ENCODE results near the gene HEPACAM.

Gene HEPACAM

DNA sequence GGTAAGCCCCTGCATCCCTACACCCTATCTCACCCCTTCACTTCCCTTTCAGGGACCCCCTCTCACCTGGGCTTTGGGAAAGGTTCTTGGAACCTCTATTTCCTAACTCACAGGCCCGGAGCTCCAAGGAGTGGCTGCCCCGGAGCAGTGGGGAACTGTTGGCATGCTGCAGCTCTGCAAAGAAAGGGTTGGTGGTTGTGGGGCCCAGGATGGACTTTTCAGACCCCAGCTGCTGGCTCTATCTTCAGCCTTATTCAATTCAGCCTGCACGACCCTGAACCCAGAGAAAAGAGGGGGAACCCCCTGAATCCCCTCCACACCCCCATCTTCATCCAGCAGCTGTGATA is 48.2 kb downstream of the HEPACAM start:
- Histone ChIP-seq H3K4me3 (ENCODE audit: low read length) (no peak overlapping the region), H3K79me2 (ENCODE audit: control insufficient read depth, low read length) (no peaks in the 10 kb centered on the region), H3K27ac (ENCODE audit: low read depth, low read length) (no peak overlapping the region), H3K4me1 (ENCODE audit: control insufficient read depth, low read length) (peaks cover 5% of the 10 kb centered on the region), H4K20me1 (ENCODE audit: control insufficient read depth, insufficient read depth, low read depth, low read length) (no peaks in the 10 kb centered on the region), H3K36me3 (ENCODE audit: control insufficient read depth, low read length) (no peaks in the 10 kb centered on the region), H3K9me3 (ENCODE audit: control insufficient read depth, insufficient read depth, low read length) (no peaks in the 10 kb centered on the region), H3K9me2 (replicated peaks; ENCODE audit: control insufficient read depth, low read length) (no peaks in the 10 kb centered on the region), H3K4me2 (ENCODE audit: low read length) (no peak overlapping the region), H3F3A (ENCODE audit: control insufficient read depth, insufficient read depth) (no peaks in the 10 kb centered on the region), H3K27me3 (ENCODE audit: control insufficient read depth, low read length) (peaks cover 20% of the 10 kb centered on the region)
- TF ChIP-seq EZH2phosphoT487 (IDR thresholded peaks at IDR 0.05; ENCODE audit: borderline replicate concordance, low read length): no peak
- TF ChIP-seq, protein P1, sequence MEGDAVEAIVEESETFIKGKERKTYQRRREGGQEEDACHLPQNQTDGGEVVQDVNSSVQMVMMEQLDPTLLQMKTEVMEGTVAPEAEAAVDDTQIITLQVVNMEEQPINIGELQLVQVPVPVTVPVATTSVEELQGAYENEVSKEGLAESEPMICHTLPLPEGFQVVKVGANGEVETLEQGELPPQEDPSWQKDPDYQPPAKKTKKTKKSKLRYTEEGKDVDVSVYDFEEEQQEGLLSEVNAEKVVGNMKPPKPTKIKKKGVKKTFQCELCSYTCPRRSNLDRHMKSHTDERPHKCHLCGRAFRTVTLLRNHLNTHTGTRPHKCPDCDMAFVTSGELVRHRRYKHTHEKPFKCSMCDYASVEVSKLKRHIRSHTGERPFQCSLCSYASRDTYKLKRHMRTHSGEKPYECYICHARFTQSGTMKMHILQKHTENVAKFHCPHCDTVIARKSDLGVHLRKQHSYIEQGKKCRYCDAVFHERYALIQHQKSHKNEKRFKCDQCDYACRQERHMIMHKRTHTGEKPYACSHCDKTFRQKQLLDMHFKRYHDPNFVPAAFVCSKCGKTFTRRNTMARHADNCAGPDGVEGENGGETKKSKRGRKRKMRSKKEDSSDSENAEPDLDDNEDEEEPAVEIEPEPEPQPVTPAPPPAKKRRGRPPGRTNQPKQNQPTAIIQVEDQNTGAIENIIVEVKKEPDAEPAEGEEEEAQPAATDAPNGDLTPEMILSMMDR (IDR thresholded peaks at IDR 0.05; ENCODE audit: low read depth, low read length, poor library complexity, severe bottlenecking): no peak

DNA sequence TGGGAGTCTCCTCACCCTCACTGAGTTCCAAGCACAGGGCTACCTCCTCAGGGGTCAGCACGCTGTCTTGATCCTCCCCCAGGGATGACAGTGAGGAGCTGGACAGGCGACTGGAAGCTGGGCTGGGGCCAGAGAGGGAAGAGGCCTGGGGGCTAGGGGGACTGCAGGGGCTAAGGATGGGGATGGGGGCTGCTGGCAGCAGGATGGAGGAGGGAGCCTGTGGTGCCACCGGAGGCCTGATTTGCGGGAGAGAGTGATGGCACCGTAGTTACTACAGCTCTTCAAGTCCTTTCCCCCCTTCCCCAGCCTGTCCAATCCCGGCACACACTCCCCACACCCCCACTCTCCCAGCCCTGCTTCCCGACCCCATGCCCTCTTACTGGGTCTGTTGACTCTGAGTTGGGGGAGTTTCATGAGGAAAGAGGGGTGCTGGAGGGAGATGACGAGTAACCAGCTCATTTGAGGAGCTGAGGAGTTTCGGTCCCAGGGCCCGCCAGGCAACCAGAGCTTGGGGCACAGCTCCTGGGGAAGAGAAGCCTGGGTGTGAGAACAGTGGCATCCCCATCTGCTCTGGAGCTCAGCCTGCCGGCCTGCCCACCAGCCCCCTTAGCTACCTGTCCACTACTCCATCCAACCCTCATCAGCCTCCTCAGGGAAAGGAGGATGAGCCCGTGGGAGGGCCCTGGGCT is 48.7 kb downstream of the HEPACAM start:
- Histone ChIP-seq H4K20me1 (ENCODE audit: control insufficient read depth, insufficient read depth, low read depth, low read length) (no peaks in the 10 kb centered on the region), H3K27ac (ENCODE audit: low read depth, low read length) (no peak overlapping the region), H3K4me1 (ENCODE audit: control insufficient read depth, low read length) (peaks cover 6% of the 10 kb centered on the region), H3F3A (ENCODE audit: control insufficient read depth, insufficient read depth) (no peaks in the 10 kb centered on the region), H3K4me2 (ENCODE audit: low read length) (no peak overlapping the region), H3K36me3 (ENCODE audit: control insufficient read depth, low read length) (no peaks in the 10 kb centered on the region), H3K79me2 (ENCODE audit: control insufficient read depth, low read length) (no peaks in the 10 kb centered on the region), H3K9me2 (replicated peaks; ENCODE audit: control insufficient read depth, low read length) (no peaks in the 10 kb centered on the region), H3K27me3 (ENCODE audit: control insufficient read depth, low read length) (peaks cover 17% of the 10 kb centered on the region), H3K4me3 (ENCODE audit: low read length) (no peak overlapping the region), H3K9me3 (ENCODE audit: control insufficient read depth, insufficient read depth, low read length) (no peaks in the 10 kb centered on the region)
- no peak for TF ChIP-seq EZH2phosphoT487 (IDR thresholded peaks at IDR 0.05; ENCODE audit: borderline replicate concordance, low read length)
- TF ChIP-seq, protein P1 (IDR thresholded peaks at IDR 0.05; ENCODE audit: low read depth, low read length, poor library complexity, severe bottlenecking): no peak

DNA sequence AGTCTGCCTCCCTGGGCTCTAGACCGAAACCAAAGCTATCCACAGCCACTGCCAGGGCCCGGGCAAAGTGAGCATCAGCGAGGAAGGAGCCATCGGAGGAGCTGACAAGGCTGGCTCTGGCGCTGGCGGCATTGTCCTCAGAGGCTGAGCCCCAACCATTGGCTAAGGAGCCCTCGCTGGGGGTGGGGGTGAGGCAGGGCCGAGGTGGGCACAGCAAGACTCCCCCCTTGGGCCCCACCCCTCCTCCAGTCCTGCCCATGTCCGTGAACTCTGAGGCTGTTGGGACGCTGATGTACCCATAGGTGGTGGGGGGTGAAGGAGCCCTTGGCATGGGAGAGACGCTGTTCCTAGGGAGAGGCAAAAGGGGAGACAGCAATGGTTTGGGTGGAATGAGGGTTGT is 49.4 kb downstream of the HEPACAM start:
- Histone ChIP-seq H4K20me1 (ENCODE audit: control insufficient read depth, insufficient read depth, low read depth, low read length) (no peaks in the 10 kb centered on the region), H3K9me3 (ENCODE audit: control insufficient read depth, insufficient read depth, low read length) (no peaks in the 10 kb centered on the region), H3F3A (ENCODE audit: control insufficient read depth, insufficient read depth) (no peaks in the 10 kb centered on the region), H3K36me3 (ENCODE audit: control insufficient read depth, low read length) (no peaks in the 10 kb centered on the region), H3K4me1 (ENCODE audit: control insufficient read depth, low read length) (peaks cover 6% of the 10 kb centered on the region), H3K4me2 (ENCODE audit: low read length) (no peak overlapping the region), H3K79me2 (ENCODE audit: control insufficient read depth, low read length) (no peaks in the 10 kb centered on the region), H3K27me3 (ENCODE audit: control insufficient read depth, low read length) (peaks cover 17% of the 10 kb centered on the region), H3K4me3 (ENCODE audit: low read length) (no peak overlapping the region), H3K27ac (ENCODE audit: low read depth, low read length) (no peak overlapping the region), H3K9me2 (replicated peaks; ENCODE audit: control insufficient read depth, low read length) (no peaks in the 10 kb centered on the region)
- TF ChIP-seq EZH2phosphoT487 (IDR thresholded peaks at IDR 0.05; ENCODE audit: borderline replicate concordance, low read length): no peak
- TF ChIP-seq, protein P1 (IDR thresholded peaks at IDR 0.05; ENCODE audit: low read depth, low read length, poor library complexity, severe bottlenecking): no peak
